ENCODE results near the gene PHF19.

GRCh38 chr9:120861935-120862334, 15.1 kb downstream of the PHF19 start:
- TF ChIP-seq CTCF (optimal IDR thresholded peaks at IDR 0.05 in 1 of 3, IDR thresholded peaks at IDR 0.05 in 1 of 3, conservative IDR thresholded peaks at IDR 0.05 in 1 of 3; ENCODE audit: extremely low read depth in 1 of 3, insufficient read depth in 2 of 3, low read length in 3 of 3) (no peak), EZH2 (IDR thresholded peaks at IDR 0.05; ENCODE audit: low read length) (no peak)
